PC-3 (cell line): ENCODE measurements around the gene OR9A2.

ENCODE experiments used
- EZH2 ChIP-seq: fragments of 300-600 bp; sonication (generic); IDR thresholded peaks from one replicate; pipeline ENCODE4 v1.6.1; 2017; ENCODE audit warnings: antibody characterized with exemption, mild to moderate bottlenecking, low read length; ENCODE audit not compliant: unreplicated experiment
- EZH2phosphoT487 ChIP-seq: fragments of 300-600 bp; sonication (generic); IDR thresholded peaks from 2 replicates; pipeline ENCODE4 v1.6.1; 2018; ENCODE audit warnings: mild to moderate bottlenecking, antibody characterized with exemption, low read length, borderline replicate concordance
- TF ChIP-seq, protein P1 (sequence below): fragments of 300-600 bp; sonication (generic); conservative IDR thresholded peaks from 2 replicates; pipeline ENCODE4 v1.5.1; 2017; ENCODE audit warnings: antibody characterized with exemption, low read depth, mild to moderate bottlenecking, low read length

DNA sequence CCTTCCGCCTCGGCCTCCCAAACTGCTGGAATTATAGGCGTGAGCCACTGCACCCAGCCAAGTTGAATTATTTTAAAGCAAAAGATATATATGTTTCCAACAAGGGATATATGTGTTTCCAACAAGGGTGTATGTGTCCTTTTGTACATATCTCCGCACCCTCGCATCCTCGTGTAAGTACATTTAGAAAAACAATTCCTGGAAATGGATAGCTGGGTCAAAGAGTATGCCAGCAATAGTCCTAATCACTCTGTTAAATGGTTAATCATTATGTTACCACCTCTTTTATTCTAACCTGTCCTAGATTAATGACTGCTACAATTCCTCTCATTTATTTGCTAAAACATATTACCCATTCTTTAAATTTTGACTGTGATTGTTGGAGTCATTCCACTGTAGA, 28.0 kb downstream of the OR9A2 start:
- TF ChIP-seq, protein P1, sequence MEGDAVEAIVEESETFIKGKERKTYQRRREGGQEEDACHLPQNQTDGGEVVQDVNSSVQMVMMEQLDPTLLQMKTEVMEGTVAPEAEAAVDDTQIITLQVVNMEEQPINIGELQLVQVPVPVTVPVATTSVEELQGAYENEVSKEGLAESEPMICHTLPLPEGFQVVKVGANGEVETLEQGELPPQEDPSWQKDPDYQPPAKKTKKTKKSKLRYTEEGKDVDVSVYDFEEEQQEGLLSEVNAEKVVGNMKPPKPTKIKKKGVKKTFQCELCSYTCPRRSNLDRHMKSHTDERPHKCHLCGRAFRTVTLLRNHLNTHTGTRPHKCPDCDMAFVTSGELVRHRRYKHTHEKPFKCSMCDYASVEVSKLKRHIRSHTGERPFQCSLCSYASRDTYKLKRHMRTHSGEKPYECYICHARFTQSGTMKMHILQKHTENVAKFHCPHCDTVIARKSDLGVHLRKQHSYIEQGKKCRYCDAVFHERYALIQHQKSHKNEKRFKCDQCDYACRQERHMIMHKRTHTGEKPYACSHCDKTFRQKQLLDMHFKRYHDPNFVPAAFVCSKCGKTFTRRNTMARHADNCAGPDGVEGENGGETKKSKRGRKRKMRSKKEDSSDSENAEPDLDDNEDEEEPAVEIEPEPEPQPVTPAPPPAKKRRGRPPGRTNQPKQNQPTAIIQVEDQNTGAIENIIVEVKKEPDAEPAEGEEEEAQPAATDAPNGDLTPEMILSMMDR: no peak
- TF ChIP-seq EZH2 (no peak), EZH2phosphoT487 (no peak)
